Measurements from ENCODE around the gene LENEP. TPM values are rescaled to one million over a fixed set of nuclear protein-coding genes. Genes with fewer than 3 reads are reported as not detected.
A peak's percentile ranks its signal among the peaks of the same experiment; 100 is the strongest.

Gene LENEP
- total RNA-seq, 1 experiment from 2014 or later = 2.8 TPM

- Histone ChIP-seq H3T11ph (ENCODE audit: low read length) (no peak overlapping the region), H4K20me1 (ENCODE audit: control insufficient read depth, insufficient read depth, insufficient read length) (no peaks in the 10 kb centered on the region), H3K23me2 (ENCODE audit: insufficient read length, low read depth, low read length, poor library complexity, severe bottlenecking) (peaks cover 16% of the 10 kb centered on the region), H2BK20ac (ENCODE audit: low read depth, low read length, poor library complexity, severe bottlenecking) (no peak overlapping the region), H3K56ac (ENCODE audit: insufficient read length, low read depth, low read length) (no peak overlapping the region), H3K9ac (ENCODE audit: extremely low read depth, insufficient read length, low read length) (no peak overlapping the region), H3K4me1 (ENCODE audit: insufficient read depth, low read length) (peaks cover 6% of the 10 kb centered on the region; the same call in 1 of the 2 replicates), H3K4ac (ENCODE audit: low read depth, low read length) (no peak overlapping the region), H4K5ac (ENCODE audit: insufficient read length, low read depth, low read length) (no peak overlapping the region), H4K8ac (replicated peaks; ENCODE audit: insufficient read length, low read depth, low read length) (no peak overlapping the region), H2BK120ac (ENCODE audit: low read depth, low read length, poor library complexity, severe bottlenecking) (no peak overlapping the region), H2BK5ac (ENCODE audit: insufficient read length, low read length) (no peak overlapping the region), H2AFZ (ENCODE audit: low read length) (no peak overlapping the region), H3K14ac (ENCODE audit: insufficient read depth, low read length) (no peak overlapping the region), H2AK5ac (ENCODE audit: insufficient read length, low read length) (no peak overlapping the region), H3K79me2 (ENCODE audit: insufficient read depth, low read length) (no peaks in the 10 kb centered on the region; the same call in 1 of the 2 replicates), H3K18ac (ENCODE audit: insufficient read length, low read depth, low read length) (no peak overlapping the region), H3K23ac (ENCODE audit: insufficient read length, low read depth, low read length) (no peak overlapping the region), H3K27ac (ENCODE audit: insufficient read length, low read depth, low read length) (no peak overlapping the region), H2BK12ac (ENCODE audit: insufficient read length, low read depth, low read length) (no peak overlapping the region), H4K91ac (ENCODE audit: insufficient read length, low read depth, low read length) (no peak overlapping the region), H3K79me1 (ENCODE audit: insufficient read depth, low read depth, low read length, poor library complexity, severe bottlenecking) (no peaks in the 10 kb centered on the region), H3K9me3 (ENCODE audit: control insufficient read depth, low read depth, low read length) (no peaks in the 10 kb centered on the region), H3K4me2 (ENCODE audit: insufficient read depth, insufficient read length, low read length) (no peak overlapping the region), H2BK15ac (ENCODE audit: low read depth, low read length) (no peak overlapping the region), H3K27me3 (ENCODE audit: insufficient read depth, low read length) (no peaks in the 10 kb centered on the region)
- whole genome bisulfite sequencing (ENCODE audit: extremely low coverage, insufficient read length, low lambda C conversion rate) = no CpG with 5 or more reads among the region's 7 CpGs
- no peak for TF ChIP-seq CTCF (conservative IDR thresholded peaks at IDR 0.05)
- H3K4me3 Mint-ChIP-seq = peak overlapping the region; percentile 29 to 41; a peak in 2 of 5 replicates
- H3K9me3 Mint-ChIP-seq = no peaks in the 10 kb centered on the region
- no peak overlapping the region for H3K27ac Mint-ChIP-seq
- peaks cover 16 to 48% (median 36%) of the 10 kb centered on the region in 3 experiments; a peak in 6 of 7 replicates for H3K36me3 Mint-ChIP-seq (ENCODE audit: insufficient read depth in 1 of 3, low read depth in 3 of 3)
- no peaks in the 10 kb centered on the region for H3K27me3 Mint-ChIP-seq (ENCODE audit: low read depth)
- H3K4me1 Mint-ChIP-seq = peaks cover 59 to 66% of the 10 kb centered on the region in 2 experiments
- no peak for DNase-seq
These were observed 34.0 kb upstream of the LENEP start for GRCh38 chr1:154959426-154959780.
